Measurements from ENCODE around the gene CDC42BPB.
"Not testable (repeated sequence)": the region's sequence is repeated elsewhere in the genome, so short reads cannot be mapped to it uniquely, and the experiment has no call there.

CDC42BPB gene

DNA sequence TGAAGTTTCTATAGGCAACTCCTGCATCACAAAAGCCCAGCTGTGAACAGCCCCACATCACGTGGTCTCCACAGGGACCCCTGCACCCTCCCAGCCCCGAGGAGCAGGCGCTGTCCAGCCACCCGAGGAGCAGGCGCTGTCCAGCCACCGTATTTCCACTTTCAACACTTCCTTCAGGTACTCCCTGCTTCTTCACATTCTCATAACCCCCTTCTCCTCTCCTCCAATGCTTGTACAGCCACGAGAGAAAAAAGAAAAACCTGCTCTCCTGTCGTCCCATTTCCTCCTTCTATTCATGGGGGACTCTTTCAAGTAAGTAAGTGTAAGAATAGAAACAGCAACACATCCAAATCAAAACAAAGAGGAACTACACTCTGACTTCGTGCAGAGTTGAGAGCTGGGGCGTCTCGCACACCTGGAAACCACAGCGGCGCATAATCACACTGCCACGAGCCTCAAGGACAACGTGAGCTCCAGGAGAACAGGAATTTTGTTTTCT lies 11.9 kb downstream of the CDC42BPB start:
- DNase-seq (ENCODE audit: low spot score): no peak

DNA sequence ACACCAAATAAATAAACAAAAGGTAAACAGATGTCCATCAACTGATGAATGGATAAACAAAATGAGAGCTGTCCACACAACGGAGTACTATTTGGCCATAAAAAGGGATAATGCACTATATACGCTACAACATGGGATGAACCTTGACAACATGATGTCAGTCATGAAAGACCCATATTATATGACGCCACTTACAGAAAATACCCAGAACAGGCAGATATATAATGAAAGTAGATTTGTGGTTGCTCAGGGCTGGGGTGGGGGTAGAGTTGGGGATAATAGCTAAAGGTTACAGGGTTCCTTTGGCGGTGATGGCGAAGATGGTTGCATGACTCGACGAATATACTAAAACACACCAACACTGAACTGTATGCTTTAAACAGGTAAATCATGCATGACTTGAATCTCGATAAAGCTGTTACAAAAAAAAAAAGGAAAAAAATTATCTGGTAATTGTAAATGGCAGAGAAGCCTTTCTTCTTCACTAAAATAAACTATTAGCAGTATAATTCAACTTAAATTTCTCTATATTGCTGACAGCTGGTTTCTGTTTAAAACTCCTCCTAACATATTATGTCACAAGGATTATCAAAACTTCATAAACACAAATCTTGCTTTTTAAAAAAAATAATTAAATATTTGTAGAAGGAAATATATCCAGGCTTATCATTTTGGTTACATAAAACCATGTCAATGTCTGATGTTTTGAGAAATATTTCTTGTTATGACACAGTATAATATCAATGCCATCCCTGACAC lies 13.9 kb downstream of the CDC42BPB start:
- no peak for DNase-seq (ENCODE audit: low spot score)

DNA sequence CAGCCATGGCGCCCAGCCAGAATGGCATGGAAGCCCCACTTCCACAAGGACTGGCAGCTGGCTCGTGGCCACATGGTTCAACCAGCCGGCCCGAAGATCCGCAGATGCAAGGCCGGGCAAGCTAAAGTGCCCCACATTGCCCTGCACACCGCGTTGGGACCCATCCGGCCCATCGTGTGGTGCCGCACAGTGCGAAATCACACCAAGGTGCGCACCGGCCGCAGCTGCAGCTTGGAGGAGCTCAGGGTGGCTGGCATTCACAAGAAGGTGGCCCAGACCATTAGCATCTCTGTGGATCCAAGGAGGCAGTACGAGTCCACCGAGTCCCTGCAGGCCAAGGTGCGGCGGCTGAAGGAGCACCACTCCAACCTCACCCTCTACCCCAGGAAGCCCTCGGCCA lies 15.9 kb downstream of the CDC42BPB start:
- no peak for DNase-seq (ENCODE audit: low spot score)

DNA sequence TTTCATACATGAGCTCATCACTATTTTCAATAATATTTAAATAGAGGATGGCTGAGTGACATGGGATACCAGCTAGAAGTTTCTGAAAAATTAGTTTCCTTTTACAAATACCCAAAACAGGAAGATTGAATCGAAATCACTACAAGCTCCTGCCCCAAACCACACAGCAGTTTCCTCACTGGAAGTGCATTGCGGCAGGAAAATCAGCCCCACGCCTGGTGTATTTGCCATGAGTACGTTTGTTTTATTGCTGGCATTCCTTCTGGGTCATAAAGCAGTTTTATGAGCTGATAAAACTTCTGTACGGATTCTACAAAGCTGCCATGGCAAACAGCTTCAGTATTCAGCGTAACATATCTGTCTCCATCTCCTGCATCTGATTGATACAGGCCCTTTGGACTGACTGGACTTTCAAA lies 23.7 kb downstream of the CDC42BPB start:
- no peak for DNase-seq (ENCODE audit: low spot score)

DNA sequence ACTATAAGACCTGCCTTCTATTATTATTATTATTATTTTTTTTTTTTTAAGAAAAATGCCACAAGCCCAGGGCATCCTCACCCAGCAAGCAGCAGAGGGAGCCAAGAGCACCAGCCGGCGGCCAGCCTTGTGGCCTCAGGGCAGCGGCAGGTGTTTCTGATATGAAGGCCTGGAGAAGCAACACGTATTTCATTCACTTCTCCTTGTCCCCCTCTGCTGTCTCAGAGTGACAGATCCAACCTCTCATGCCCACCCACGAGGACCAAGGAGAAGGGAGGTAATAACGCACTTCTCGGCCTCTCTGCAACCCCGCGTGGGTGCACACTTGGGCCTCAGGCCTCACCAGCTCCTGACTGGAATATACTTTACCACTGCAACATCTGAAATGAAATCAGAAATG lies 25.4 kb downstream of the CDC42BPB start:
- no peak for DNase-seq (ENCODE audit: low spot score)

DNA sequence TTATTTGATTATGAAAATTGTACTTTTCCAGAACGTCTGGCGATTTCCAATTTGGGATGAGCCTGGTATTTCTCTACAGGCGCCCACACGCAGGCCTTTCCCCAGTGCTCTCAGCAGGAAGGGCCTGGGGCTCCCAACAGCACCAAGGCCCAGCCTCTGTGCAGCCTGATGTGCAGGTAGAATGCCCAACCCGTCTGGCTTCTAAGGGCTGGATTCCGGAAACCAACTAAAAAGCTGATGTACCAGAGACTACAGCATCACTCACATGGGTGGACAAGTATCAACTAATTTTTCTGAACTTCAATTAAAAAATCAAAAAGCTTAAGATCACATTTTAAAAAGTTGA lies 25.8 kb downstream of the CDC42BPB start:
- no peak for DNase-seq (ENCODE audit: low spot score)

DNA sequence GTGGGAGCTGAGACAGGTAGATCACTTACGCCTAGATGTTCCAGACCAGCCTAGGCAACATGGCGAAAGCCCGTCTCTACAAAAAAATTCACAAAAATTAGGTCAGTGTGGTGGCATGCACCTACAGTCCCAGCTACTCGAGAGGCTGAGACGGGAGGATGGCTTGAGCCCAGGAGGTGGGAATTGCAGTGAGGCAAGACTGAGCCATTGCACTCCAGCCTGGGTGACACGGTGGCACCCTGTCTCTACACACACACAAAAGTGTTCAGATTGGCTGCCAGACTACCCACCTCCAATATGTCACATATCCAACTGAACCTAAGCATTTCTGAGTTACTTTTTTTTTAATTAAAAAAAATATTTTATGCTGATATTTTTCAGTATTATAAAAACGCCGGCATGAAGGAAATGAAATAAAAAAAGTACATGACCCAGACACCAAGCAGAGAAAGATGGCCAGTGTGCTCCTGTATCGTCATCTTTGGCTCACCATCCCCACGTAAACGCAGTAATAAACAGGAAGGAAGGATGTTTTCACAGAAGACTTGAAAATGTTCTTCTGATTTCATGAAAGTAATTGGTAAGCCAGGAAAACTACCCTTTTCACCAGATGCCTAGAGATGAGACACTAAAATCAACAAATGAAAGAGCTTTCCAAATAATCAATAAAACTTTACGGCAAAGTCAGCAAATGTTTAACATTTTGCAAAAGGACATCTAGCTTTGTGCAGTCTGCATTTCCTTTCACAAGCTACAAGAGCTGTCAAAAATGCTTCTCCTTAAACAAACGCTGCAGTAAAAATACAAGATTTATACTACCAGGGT lies 26.4 kb downstream of the CDC42BPB start:
- DNase-seq (ENCODE audit: low spot score): no peak

DNA sequence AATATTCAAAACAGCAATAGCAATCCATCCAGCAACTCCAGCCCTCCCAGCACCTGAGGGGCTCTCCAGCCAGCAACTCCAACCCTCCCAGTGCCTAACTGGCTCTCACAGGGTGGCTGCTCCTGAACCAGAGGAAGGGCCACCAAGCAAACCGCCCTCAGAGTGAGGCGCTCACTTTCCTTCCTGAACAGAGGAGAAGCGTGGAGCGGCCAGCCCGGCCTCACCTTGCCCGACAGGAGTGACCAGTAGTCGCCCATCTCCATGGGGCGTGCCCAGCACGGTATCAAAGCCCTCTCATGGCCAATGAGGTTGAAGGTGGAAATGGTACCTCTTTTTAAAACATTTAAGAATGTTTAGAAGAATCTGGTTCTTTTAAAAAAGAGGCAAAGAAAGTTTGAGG lies 27.4 kb downstream of the CDC42BPB start:
- no peak for DNase-seq (ENCODE audit: low spot score)

DNA sequence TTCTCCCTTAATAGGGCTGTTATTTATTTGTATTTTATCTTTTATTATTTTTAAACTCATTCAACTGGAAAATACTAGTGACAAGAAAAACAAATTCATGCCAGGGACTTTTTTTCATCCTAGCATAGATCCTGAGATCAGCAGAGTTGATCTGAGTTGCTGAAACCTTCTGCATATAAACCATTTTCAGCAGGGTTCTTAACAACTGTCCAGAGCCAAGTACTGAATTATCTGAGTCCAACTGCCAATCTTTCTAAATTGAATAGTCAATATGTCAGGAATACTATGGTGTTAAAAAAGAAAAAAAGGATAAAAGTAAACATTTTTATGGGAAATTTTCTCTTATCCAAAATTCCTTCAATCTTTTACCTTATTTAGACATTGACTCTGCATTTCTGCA lies 28.6 kb downstream of the CDC42BPB start:
- no peak for DNase-seq (ENCODE audit: low spot score)

DNA sequence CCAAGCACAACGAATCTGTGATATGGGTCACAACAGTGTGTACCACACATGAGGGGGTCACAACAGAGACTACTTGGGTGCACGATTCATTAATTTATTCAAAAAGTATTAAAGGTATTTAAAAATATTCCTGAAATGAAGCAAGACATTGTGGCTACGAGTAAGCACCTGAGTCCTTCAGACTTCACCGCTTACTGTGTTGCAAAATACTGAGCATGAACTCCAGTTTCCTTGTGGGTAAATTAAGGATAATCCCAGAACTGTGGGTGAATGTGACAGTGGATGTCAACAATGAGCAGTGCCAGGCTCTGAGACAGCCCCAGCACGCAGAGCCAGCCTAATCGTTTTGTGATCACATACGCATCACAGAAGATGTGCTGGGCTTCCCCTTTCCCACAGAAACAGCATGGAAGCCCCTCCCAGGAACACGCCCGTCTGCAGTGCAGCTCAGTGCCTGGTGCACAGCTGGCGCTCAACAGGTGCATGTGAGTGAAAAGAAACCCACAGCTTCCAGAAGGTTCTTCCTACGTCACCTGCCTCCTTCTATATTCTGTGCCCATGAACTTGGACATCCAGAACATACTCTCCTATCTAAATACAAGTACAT lies 29.1 kb downstream of the CDC42BPB start:
- DNase-seq (ENCODE audit: low spot score): no peak

DNA sequence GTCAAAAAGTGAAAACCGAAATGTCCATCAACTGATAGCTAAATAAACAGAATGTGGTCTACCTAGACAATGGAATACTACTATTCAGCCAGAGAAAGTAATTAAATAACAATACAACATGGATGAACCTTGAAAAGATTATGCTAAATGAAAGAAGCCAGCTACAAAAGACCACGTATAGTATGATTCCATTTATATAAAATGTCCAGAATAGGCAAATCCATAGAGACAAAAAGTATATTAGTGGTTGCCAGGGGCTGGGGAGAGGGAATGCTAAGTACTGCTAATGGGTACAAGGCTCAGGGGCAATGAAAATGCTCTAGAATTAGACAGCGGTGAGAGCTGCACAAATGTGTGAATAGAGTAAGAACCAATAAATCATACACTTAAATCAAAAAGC lies 29.9 kb downstream of the CDC42BPB start:
- DNase-seq (ENCODE audit: low spot score): no peak

DNA sequence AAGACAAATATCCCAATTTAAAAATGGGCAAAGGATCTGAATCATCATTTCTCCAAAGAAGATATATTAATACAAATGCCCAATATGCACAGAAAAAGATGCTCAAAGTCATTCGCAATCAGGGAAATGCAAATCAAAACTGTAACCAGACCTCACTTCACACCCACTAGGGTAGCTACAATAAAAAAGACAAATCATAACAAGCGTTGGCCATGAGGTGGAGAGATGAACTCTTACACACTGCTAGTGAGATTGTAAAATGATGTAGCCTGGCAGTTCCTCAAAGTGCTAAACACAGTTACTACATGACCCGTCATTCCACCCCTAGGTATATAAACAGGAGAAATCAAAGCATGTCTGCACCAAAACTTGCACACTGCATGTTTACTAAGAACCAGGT lies 30.4 kb downstream of the CDC42BPB start:
- no peak for DNase-seq (ENCODE audit: low spot score)

DNA sequence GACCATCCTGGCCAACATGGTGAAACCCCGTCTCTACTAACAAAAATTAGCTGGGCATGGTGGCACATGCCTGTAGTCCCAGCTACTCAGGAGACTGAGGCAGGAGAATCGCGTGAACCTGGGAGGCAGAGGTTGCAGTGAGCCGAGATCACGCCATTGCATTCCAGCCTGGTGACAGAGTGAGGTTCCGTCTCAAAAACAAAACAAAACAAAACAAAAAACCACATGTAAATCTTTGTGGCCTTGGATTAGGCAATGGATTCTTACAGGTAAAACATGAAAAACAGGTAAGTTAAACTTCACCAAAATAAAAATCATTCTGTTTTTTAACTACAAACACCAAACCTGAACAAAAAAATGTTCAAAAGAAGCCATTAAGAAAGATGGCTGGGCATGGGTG lies 31.2 kb downstream of the CDC42BPB start:
- not testable (repeated sequence) for DNase-seq (ENCODE audit: low spot score)

DNA sequence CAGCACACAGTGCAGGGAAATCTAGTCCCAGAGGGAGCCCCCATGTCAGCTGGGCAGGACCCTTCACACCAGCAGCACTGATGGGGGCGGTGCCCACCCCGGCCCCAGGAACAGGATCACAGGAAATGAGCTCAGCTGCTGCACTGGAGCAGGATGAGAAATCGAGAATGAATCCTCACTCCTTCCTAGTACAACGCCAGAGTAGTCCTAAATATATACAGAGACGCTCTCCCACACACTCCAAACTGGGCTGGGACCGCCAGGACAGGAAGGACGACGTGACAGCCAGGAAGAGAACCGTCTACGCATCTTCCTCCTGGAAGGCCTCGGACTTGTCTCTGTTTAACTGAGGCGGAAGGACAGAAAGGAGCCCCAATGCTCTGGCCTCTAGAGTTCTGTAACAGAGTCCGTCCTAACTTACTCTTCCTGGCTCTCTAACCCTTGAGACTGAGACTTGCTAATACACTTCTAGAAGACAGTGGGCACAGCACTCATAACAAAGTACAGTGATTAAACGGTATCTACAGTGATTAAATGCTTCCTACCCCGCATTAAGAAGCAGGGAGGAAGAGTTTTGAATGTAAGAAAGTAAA lies 33.4 kb downstream of the CDC42BPB start:
- no peak for DNase-seq (ENCODE audit: low spot score)

DNA sequence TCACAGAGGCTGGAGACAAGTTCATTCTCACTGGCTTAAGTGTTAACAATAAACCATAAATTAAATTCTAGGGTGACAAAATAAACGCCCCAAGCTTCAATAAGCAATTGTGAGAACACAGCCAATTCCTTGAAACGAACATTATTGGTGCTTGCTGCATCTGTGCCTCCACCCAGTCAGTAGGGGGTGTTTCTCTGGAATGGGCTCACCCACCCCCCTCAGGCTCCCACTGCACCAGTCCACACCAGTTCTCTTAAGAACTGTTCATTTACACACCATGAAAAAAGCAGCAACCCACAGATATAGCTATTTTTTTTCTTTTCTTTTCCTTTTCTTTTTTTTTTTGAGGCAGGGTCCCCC lies 34.7 kb downstream of the CDC42BPB start:
- no peak for DNase-seq (ENCODE audit: low spot score)

DNA sequence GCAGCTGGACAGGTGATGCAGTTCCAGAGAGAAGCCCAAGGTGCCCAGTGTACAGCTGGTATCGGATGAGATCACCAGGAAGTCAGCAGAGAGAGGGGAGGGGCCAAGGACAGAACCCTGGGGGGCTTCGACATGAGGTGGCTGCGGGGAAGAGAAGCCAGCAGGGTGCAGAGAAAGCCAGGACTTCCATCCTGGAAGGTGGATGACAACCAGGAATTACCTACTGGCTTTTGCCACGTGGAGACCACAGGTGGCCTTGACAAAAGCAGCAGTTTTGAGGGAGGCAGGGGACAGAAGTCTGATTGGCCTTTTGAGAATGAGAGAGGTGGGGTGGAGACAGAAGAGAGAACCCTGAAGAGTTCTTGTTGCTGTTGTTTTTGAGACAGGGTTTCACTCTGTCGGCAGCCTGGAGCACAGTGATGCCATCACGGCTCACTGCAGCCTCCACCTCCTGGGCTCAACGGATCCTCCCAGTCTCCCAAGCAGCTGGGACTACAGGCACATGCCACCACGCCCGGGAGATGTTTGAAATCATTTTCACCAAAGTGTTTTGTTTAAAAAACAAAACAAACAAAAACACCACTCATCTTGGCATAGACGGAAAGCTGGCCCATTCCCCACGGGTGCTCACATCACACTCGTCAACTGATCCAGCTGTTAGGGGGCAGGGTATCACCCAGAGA lies 35.2 kb downstream of the CDC42BPB start:
- DNase-seq (ENCODE audit: low spot score): no peak

DNA sequence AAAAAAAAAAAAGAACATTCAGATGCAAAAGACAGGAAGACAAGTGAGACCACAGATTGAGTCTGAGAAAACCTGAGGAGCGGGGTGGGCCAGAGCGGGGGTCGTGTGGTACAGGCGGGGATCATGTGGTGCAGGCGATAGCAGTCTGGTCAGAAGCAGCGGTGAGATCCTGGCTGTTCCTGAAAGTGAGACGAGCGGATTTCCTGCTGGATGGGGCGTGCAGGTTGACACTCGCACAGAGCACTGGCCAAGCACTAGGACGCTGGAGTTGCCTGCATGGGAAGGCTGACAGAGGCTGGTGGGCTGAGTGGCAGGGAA lies 35.7 kb downstream of the CDC42BPB start:
- DNase-seq (ENCODE audit: low spot score): no peak

DNA sequence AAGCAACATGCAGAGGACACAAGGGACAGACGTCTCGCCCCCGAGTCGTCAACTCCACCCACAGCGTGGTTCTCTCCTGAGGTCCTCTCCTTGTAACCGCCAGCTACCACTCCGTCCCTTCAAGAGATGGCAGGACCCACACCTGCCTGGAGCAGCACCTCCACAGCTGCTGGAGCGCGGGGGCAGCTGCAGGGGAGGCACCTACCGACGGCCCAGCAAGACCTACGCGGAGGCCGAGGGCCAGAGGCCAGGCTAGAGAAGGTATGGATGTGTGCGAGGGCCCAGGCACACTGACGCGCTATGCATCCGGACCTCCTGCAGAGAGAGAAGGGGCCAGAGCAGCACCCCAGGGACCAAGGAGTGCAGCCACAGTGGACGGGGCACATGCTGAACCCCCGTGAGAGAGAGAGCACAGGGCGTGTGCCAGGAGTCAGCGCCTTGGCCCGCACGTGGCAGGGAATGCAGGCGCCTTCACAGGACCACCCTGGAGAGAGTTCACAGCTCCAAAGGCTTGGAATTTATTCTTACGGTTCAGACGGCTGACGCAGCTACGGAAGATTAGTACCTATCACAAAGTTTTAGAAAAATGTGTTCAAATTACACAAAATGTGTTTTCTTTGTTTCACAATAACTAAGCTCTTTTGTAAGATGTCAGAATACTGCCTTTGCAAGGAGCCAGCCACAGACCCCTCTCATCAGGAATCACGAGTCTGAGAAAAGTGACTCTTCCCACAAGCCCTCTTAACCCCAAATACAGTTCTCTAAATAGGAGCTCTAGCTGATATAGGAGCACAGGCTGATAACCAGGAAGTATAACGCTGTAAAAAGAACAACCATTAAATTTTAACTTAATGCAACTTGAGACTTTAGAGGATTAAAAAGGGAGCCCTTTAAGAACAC lies 36.8 kb downstream of the CDC42BPB start:
- no peak for DNase-seq (ENCODE audit: low spot score)

DNA sequence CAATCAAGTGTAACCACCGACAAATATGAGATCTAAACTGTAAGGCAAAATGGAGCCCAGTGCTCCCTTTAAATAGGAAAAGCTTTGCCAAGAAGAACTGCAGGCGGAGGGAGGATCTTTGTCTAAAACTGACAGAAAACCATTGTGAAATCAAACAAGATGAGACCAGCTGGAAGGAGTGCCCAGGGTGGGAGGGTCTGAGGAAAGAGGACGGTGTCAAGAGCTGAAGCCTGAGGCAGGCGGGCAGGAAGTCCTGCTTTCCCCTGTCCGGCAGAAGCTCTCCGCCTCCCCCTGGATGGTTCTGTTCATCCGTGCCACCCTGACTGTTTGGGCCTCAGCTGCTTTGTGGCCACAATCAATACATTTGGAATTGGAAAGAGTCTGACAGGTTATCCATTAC lies 37.5 kb downstream of the CDC42BPB start:
- no peak for DNase-seq (ENCODE audit: low spot score)

DNA sequence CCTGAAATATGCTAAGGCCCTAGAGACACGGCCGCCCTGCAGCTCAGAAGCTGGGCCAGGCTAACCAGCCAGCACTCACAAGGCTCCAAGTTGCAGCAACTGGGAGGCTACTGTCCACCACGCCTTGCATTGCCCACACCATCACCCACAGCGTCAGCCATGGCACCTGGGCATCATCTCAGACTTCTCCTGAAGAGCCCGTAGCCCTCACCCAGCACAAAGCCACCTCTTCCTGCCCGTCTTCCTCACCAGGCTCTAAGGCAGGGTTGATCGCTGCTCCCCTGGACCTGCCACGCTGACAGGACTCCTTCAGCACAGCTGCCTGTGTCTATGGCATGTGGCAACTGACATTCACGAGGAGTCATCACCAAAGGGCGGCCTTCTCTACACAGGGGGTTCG lies 38.1 kb downstream of the CDC42BPB start:
- no peak for DNase-seq (ENCODE audit: low spot score)

DNA sequence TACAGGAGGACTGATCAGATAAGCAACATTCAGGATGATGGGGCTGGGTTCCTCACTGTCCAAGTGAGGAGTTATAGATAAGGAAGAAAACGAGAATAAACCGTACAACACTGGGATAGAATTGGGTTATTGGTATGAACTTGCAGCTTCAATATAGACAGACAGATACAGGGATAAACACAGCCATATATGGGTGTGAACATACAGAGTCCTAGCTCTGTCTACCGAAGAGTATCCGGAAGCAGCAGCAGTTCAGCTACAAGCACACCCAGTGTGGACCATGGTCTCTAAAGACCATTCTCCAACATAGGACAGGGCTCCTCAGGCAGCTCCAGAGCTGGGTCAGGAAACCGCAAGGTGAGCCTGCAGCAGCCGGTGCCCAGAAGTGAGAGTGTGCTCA lies 40.8 kb downstream of the CDC42BPB start:
- DNase-seq (ENCODE audit: low spot score): no peak

Data from CD4-positive, alpha-beta T cell treated with Interleukin-2 at 100 ng/mL for 4 hours (primary cell).